C4-2B (cell line): Measurements from ENCODE around the gene SCGN.

ENCODE experiments used
- ZFX ChIP-seq: fragments of 450-650 bp; IDR thresholded peaks from 2 replicates; pipeline ENCODE4 v1.6.1; 2017
- TF ChIP-seq, protein P1 (sequence below): fragments of 450-650 bp; conservative IDR thresholded peaks from 2 replicates; pipeline ENCODE4 v1.5.1; 2017; ENCODE audit warnings: mild to moderate bottlenecking

DNA sequence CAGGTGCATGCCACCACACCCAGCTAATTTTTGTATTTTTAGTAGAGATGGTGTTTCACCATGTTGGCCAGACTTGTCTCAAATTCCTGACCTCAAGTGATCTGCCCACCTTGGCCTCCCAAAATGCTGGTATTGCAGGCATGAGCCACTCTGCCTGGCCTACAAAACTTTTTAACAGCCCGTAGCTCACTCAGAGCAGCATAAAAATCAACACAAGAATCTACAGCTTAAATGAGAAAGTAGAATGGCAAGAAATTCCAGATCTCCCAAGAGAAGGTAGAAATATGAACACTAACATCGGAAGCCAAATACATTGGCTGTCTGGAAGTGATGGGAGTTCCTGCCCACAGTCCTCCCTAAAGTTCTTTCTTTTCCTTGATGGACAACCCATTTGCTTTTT lies 43.7 kb downstream of the SCGN start:
- TF ChIP-seq, protein P1, sequence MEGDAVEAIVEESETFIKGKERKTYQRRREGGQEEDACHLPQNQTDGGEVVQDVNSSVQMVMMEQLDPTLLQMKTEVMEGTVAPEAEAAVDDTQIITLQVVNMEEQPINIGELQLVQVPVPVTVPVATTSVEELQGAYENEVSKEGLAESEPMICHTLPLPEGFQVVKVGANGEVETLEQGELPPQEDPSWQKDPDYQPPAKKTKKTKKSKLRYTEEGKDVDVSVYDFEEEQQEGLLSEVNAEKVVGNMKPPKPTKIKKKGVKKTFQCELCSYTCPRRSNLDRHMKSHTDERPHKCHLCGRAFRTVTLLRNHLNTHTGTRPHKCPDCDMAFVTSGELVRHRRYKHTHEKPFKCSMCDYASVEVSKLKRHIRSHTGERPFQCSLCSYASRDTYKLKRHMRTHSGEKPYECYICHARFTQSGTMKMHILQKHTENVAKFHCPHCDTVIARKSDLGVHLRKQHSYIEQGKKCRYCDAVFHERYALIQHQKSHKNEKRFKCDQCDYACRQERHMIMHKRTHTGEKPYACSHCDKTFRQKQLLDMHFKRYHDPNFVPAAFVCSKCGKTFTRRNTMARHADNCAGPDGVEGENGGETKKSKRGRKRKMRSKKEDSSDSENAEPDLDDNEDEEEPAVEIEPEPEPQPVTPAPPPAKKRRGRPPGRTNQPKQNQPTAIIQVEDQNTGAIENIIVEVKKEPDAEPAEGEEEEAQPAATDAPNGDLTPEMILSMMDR = no peak
- no peak for TF ChIP-seq ZFX
